GM19043 (cell line): ENCODE data around the gene KRT17.
"Not testable (repeated sequence)": the region's sequence is repeated elsewhere in the genome, so short reads cannot be mapped to it uniquely, and the experiment has no call there.

Experiments used
- ATAC-seq: cut with Tn5 transposase; IDR thresholded peaks from one replicate; pipeline ENCODE4 v1.9.1; 2021; ENCODE audit warnings: low read depth; ENCODE audit not compliant: unreplicated experiment

The KRT17 gene

DNA sequence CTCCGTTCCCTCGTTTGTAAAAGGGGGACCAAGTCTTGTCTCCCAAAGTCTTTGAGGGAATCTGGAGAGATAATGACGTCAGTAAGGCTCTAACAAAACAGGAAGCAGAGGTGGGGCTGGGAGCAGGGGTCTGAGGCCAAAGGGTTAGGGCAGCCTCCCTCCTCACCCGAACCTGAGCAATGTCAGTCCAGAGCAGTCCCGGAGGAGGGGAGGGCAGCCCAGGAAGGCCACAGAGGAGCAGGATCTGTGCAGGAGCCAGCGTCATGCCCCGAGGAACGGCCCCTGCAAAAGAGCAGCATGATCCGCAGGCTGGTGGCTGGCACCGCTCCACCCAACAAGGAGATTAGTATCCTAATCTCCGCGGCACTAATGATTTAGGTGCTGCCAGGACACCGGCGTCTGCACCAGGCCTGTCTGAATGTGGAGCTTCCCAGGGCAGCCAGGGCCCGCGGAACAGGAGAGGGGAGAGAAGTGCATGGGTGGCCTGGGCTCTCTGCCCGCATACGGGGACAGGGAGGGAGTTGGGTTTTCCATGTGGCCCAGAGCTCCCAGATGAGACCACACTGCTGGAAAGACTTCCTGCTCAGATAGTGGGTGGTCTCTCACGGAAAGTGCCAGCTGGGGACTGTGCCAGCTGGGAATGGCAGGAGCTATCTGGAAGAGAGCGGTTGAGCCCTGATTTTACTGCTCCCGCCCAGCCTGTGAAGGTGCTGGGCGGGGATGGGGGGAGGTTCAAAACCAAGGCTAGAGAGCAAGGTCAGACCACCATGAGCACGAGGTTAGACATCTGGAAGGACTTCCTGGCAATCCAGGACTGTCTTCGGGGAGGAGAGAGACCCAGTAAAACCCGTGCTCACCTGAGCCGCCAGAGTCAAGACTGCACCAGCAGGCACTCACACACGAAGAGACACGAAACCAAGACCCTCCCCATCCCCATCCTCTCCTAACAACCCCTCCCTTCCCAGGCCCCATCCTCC is 11.0 kb upstream of the KRT17 start:
- no peak for ATAC-seq

DNA sequence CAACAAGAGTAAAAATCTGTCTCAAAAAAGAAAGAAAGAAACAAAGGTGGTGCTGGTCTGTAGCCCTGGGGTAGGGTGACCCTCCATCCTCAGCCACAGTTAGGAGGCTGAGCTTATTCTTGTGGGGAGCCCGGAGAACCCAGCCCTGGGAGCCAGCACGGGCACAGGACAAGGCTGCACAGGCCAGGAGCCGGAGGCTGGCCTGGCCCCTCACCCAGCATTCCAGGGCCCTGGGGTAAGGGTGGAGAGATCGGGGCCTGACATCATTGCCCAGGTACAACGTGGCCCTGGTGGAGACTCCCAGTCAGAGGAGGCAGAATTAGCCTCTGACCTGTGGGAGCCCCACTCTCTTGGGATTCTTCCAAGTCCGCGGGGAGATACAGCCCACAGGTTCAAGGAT is 10.3 kb upstream of the KRT17 start:
- ATAC-seq, result no peak

DNA sequence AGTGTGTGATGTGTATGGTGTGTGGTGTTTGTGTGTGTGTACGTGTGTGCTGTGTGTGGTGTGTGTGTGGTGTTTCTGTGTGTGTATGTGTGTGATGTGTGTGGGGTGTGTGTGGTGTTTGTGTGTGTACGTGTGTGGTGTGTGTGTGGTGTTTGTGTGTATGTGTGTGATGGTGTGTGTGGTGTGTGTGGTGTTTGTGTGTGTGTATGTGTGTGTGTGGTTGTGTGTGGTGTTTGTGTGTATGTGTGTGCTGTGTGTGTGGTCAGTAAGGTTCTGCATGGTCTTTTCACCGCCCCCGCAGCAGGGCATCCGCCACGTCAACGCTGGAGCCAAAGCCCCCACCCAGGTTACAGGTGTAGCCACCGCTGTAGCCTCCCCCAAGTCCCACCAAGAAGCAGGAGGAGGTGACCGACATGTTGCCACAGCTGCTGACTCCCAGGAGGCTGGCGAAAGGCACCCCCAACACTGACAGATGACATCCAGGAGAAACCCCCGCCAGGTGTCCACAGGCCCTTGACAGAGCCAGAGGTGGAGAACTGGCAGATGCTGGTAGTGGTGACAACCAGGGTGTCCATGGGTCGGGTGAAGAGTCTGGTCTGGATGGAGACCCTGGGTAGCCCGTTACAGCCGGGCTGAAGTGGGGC is 9.3 kb upstream of the KRT17 start:
- ATAC-seq, result no peak

DNA sequence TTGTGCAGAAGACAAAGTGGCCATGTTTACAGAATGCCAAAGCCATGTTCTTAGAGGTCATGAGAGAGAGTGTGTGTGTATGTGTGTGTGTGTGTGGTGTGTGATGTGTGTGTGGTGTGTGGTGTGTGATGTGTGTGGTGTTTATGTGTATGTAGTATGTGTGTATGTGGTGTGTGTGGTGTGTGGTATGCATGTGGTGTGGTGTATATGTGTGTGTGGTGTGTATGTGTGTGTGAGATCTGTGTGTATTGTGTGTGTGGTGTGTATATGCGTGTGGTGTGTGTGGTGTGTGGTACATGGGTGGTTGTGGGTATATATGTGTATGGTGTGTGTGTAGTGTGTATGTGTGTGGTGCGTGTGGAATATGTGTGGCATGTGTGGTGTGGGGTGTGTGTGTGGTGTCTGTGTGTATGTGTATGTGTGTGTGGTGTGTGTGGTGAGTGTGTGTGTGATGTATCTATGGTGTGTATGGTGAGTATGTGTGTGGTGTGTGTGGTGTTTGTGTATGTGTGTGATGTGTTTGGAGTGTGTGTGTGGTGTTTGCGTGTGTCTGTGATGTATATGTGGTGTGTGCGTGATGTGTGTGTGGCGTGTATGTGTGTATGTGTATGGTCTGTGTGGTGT is 8.2 kb upstream of the KRT17 start:
- no peak for ATAC-seq

DNA sequence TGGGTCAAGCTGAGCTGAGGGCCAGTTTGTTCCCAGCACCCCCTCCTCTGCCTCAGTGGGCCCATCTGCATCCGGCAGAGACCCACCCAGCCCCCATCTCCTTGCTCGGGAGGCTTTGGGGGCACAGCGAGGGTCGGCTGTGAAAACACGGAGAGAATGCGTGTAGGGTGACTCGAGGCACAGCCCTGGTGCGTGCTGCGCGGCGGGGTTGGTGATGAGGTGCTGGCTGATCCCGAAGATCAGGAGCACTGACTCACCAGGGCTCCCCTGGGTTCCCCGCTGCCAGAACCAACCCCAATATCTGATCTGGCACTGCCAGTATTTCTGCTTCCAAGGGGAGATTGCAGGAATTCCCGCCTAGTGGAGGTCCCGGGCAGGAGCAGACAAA is 7.5 kb upstream of the KRT17 start:
- ATAC-seq, result no peak

DNA sequence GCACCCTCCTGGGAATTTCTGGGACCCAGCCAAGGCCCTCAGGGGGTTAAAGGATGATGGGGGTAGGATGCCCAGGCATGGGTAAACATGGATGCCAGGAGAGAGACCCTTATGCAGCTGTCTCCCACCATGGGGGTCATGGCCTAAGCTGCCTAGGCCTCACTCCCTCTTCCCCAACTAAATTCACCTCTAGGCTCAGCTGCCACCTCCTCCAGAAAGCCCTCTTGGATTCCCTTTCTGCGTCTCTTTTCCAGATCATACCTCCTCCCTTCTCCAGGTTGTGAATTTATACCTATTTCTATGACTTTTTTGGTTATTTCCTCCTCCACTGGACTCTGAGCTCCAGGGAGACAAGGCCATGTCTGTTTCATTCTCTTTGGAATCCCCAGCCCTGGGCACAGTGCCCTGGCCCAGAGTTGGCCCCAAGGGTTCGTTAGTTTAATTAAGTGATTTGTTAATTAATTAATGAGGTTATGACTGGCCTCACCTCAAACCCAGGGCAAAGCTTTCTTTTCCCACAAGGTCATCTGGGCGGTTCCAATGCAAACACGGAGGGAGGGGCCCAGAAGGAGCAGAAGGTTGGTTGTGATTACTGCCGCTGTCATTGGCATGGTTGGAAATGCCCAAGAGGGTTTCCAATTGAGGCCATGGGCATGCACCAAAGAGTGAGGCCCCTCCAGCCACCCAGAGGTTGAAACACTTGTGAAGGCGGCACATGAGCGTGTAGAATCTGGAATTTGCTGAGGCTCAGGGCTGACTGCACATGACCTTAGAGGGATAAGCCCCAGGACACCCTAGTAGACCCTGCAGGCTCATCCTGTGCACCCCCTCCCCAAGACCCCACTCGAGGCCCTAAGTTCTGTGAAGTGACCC is 6.9 kb upstream of the KRT17 start:
- ATAC-seq, result no peak

DNA sequence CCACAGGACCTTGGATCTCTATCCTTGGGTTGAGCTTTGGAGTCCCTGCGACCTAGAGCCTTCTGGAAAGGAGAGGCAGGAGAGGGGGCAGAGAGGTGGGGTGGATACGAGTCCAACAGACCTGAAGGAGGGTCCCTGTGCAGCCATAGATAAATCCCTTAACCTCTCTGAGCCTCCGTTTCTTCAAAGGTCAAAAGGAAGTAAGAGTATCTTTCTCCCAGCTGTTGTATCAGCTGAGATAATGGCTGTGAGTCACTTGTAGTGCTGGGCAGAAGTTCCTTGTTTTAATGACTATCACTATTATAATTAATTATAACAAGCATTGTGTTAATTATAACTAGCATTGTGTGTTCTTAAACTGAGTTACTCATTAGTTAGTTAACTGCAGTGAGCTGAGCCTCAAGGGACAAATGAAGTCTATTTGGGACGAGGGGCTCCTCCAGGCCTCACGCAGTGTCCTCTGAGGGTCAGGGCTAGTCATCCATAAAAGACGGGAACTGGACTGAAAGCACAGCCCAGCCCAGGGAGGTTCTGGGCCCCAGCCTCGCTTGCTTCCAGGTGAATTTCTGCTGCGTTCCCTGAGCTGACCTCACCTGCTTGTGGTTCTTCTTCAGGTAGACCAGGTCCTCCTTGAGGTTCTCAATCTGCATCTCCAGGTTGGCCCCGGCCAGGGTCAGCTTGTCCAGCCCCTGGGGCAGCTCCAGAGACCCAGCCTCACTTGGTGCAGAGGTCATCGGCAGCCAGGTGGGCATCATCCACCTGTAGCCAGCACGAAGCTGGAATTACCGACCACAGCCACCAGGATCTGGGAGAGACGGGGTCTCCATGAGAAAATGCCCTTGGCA is 5.7 kb upstream of the KRT17 start:
- no peak for ATAC-seq

DNA sequence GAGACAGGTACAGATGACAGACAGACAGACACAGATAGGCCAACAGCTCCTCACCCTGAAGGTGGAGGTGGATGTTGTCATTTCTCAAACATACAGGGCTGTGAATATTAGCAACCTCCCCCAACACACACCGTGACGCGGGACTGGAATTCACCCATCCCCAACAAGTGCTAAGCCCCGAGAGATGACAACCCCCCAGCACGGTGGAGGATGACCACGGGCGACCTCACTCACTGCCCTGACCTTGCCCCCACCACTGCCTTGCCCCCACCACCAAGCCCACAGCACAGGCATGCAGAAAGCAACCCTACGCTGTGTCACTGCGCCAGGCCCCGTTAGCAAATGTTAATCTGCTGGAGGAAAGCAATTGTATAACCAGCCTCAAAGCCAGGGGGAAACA is 4.9 kb upstream of the KRT17 start:
- ATAC-seq, result no peak

DNA sequence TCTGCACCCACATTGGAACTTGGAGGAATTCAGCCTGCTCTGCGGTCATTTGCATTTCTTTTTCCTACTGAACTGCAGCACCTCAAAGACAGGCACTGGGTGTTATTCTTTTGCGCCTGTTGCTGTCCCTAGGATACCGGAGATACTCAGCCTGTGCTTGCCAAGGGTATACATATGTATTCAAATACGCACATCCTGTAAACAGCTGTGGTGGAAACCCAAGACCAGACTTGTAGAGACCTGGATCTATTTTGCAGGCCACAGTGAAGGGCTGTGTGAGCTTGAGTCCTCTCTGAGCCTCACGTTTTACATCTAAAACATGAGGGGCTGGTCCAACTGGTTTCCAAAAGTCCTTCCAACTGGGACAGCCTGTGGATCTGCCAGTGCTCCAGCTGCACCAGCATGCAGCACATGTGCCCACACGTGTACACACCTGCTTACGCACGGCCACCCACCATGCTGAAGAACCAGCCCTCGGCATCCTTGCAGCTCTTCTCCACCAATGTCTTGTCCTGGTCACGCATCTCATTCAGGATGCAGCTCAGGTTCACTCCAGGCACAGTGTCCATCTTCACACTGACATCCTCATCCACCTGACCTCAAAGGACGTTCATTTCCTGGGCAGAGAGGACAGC is 4.4 kb upstream of the KRT17 start:
- ATAC-seq, result not testable (repeated sequence)

DNA sequence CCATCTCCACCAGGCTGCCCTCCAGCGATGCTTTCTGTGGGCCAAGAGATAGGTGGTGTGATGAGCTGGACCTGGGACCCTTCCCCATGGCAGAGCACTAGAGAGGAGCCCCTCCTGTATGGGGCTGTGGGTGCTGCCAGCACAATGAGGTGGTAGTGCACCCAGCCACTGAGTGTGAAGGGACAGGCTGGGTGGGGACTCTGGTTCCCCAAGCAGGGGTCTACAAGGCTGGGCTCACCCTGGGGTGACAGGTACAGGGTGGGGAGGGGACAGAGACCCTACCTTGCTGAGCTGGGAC is 3.6 kb upstream of the KRT17 start:
- not testable (repeated sequence) for ATAC-seq

DNA sequence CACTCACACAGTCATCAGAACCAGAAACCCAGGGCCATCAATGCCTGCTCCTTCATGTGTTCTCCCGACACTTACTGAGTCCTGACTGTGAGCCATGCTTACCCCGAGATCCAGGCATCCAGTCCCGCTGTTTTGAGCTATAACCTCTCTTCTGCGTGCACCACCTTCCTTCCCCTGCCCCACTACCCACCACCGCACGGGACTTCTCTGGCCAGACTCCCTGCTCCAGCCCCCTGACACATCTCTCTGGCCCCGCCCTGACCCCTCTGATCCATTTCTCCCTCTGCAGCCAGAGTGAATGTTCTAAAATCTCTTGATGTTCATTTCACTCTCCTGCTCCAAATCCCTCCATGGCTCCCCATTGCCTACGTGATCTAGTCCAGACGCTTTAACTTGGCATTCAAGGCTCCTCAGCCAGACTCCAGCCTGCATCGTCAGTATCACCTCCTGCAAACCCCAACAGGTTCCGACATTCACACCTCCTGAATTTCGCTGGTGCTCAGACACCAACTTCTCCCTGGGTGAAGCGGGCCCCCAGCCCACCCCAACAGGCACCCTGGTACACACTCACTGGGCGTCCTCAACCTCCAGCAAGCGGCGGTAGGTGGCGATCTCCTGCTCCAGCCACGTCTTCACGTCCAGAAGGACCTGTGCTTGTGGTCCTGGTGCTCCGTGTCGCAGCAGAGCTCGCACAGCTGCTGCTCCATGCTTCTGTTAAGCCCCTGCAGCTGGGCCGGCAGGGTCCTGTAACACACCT is 3.1 kb upstream of the KRT17 start:
- no peak for ATAC-seq

DNA sequence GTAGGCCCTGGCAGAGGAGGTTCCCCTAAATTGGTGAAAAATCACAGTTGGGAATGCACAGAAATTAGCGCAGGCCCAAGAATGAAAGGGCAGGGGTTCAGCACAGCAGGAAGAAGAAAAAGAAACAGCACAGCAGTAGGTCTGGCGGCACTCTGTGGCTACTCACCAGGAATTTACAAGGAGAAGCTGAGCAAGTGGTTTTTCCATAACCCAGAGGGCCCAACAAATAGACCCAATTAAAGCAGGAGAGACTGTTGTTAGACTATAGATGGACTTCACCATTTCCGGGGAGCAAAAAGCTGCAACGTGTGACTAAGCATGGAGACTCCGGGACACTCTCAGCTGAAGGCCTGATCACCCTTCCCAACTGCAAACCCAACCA is 2.5 kb upstream of the KRT17 start:
- ATAC-seq, result not testable (repeated sequence)

DNA sequence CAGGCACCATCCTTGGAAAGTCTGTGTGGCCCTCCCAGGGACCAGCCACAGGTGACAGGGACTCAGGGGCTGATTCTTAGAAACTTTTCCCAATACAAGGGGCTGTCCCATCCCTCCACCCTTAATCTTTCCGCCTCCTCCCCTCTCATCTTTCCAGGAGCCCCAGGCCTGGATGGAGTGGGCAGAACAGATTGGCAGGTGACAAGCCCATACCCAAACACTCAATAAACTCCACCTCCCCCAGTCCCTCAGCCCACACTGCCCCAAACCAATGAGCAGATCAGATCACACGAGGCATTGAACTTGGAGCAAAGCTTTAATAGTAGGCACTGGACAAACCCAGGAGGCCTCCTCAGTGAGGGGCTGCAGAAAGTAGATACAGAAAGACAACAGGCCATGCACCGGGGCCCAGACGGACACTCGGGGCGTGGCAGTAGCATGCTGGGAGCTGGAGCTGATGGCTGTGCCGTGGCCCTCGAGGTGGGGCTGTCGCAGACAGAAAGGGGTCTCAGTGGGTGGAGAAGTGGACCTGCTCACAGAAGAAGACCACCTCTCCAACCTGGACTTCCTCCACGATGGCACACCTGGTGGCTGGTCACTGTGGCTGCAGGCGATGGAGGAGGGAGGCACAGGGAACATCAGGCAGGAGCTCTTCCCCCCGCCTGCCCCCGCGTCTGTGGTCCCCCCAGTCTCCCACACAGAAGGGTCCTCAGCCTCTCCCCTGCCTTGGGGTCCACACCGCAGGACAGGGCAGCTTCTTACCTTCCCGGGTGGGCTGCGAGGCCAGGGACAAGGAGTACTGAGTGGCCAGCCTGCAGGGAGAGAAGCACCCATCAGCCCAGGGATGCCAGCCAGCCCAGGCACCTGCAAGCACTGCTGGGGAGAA is 1.9 kb upstream of the KRT17 start:
- not testable (repeated sequence) for ATAC-seq

DNA sequence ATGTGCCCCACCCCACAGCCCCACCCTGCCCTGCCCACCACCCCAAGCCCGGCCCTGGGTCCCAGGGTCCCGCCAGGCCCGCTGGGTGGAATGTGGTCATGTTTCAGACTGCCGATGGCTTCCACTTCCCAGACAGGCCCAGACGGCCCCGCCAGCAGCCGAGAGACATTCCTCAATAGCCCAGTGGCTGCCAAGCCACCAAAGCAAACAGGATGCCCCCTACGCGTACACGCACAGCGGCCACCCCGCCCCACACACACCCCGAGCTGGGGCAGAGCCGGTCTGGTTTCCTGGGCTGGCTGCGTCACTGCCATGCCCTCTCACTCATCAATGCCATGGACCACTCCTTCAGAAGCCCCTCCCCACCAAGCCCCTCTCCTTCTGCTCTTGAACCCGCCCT is 1.2 kb upstream of the KRT17 start:
- ATAC-seq, result no peak

DNA sequence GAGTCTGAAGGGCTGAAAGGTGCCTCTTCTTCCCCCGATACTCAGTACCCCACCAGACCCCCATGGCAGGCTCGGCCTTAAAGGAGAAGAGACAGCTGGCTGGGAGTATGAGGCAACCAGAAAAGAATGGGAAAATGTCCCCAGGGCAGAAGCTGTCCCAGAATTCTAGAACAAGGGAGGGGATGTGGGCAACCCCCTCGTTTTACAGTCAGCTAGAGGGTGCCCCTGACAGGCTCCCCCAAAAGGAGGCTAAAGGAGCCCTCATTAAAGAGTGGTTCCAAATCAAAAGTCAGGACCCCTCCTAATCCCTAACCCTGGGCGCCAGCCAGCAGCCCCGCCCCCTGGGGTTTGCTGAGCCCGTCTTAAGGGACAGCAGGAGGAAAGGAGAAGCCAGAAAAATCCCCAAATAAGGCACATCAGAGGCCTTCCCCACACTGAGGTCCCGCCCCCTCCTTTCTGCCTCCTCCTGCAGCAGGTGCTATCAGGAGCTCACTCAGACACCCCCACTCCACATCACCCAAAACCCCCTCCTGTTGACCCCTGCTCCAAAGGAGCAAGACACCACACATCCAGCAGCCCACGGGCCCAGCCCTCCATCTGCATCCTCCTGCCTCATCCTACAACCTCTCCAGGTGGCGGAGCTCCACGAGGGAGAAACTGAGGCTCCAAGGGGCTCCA is 1.1 kb downstream of the KRT17 start:
- ATAC-seq, result not testable (repeated sequence)

DNA sequence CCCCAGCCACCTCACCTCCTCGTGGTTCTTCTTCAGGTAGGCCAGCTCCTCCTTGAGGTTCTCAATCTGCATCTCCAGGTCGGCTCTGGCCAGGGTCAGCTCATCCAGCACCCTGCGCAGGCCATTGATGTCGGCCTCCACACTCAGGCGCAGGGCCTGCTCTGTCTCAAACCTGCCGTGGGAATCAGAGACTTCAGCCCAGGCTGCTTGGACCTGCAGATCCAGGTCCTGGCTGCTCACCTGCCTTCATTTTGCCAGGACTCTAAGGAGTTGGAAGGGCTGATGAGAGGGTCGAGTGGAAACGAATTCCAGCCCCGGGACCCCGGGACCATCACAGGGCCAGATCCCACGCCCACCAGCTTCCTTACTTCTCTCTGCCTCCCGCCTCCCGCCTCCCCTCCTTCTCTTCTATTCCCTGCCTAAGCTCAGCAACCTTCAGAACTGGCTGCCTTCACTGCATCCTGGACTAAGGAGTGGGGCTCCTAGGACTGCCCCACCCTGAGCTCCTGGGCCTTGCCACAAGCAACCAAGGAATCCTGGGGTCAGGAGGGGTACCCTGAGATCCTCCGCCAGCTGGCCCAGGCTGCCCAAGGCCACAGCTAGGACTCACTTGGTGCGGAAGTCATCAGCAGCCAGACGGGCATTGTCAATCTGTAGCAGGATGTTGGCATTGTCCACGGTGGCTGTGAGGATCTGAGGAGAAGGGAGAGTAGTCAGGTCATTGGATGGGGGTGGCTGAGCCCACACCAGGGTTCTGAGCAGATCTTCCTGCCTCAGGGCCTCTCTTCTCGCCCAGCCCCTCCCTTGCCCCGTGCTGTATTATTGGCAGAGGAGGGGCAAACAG is 1.8 kb downstream of the KRT17 start:
- ATAC-seq, result not testable (repeated sequence)
